Measurements from ENCODE around the gene CAMK2B. TPM values are rescaled to one million over a fixed set of nuclear protein-coding genes. Genes with fewer than 3 reads are reported as not detected.

The CAMK2B gene
- 1 to 10 TPM; 2.1 to 2.9 (median 2.3) TPM for polyA plus RNA-seq (ENCODE audit: insufficient read length in 4 of 4)

GRCh38 chr7:44325201-44325671 lies at the start of gene CAMK2B:
Gene CAMK2B (minus strand): TSS chr7:44325594. CDS start chr7:44325421, 173 bp downstream.
- DNase-seq (ENCODE audit: low read depth in 4 of 4, low spot score in 3 of 4): no peak

- DNase-seq (ENCODE audit: low read depth in 4 of 4, low spot score in 3 of 4): no peak
Measured at GRCh38 chr7:44374007-44374763, 48.8 kb upstream of the CAMK2B start.

- DNase-seq (ENCODE audit: low read depth in 4 of 4, low spot score in 3 of 4): no peak
Measured at GRCh38 chr7:44373418-44373740, 48.0 kb upstream of the CAMK2B start.

GRCh38 chr7:44372560-44373417 lies 47.4 kb upstream of the CAMK2B start:
- DNase-seq (ENCODE audit: low read depth in 4 of 4, low spot score in 3 of 4): no peak

GRCh38 chr7:44368885-44369284 lies 43.5 kb upstream of the CAMK2B start:
- no peak for DNase-seq (ENCODE audit: low read depth in 4 of 4, low spot score in 3 of 4)

GRCh38 chr7:44368455-44368854 lies 43.1 kb upstream of the CAMK2B start:
- no peak for DNase-seq (ENCODE audit: low read depth in 4 of 4, low spot score in 3 of 4)

GRCh38 chr7:44367475-44368043 lies 42.2 kb upstream of the CAMK2B start:
- DNase-seq (ENCODE audit: low read depth in 4 of 4, low spot score in 3 of 4): no peak

- no peak for DNase-seq (ENCODE audit: low read depth in 4 of 4, low spot score in 3 of 4)
Measured at GRCh38 chr7:44366986-44367385, 41.6 kb upstream of the CAMK2B start.

GRCh38 chr7:44353668-44354067 lies 28.3 kb upstream of the CAMK2B start:
- DNase-seq (ENCODE audit: low read depth in 4 of 4, low spot score in 3 of 4): no peak

- DNase-seq (ENCODE audit: low read depth in 4 of 4, low spot score in 3 of 4): no peak
Measured at GRCh38 chr7:44348851-44349781, 23.7 kb upstream of the CAMK2B start.

GRCh38 chr7:44348300-44348699 lies 22.9 kb upstream of the CAMK2B start:
- no peak for DNase-seq (ENCODE audit: low read depth in 4 of 4, low spot score in 3 of 4)

GRCh38 chr7:44347546-44348114 lies 22.2 kb upstream of the CAMK2B start:
- DNase-seq (ENCODE audit: low read depth in 4 of 4, low spot score in 3 of 4): no peak

- DNase-seq (ENCODE audit: low read depth in 4 of 4, low spot score in 3 of 4): no peak
Measured at GRCh38 chr7:44346063-44346462, 20.7 kb upstream of the CAMK2B start.

GRCh38 chr7:44341401-44341800 lies 16.0 kb upstream of the CAMK2B start:
- DNase-seq (ENCODE audit: low read depth in 4 of 4, low spot score in 3 of 4): no peak

- no peak for DNase-seq (ENCODE audit: low read depth in 4 of 4, low spot score in 3 of 4)
Measured at GRCh38 chr7:44338600-44338999, 13.2 kb upstream of the CAMK2B start.

- no peak for DNase-seq (ENCODE audit: low read depth in 4 of 4, low spot score in 3 of 4)
Measured at GRCh38 chr7:44336491-44336890, 11.1 kb upstream of the CAMK2B start.

GRCh38 chr7:44335184-44335583 lies 9.8 kb upstream of the CAMK2B start:
- DNase-seq (ENCODE audit: low read depth in 4 of 4, low spot score in 3 of 4): no peak

GRCh38 chr7:44334734-44335097 lies 9.3 kb upstream of the CAMK2B start:
- no peak for DNase-seq (ENCODE audit: low read depth in 4 of 4, low spot score in 3 of 4)

- no peak for DNase-seq (ENCODE audit: low read depth in 4 of 4, low spot score in 3 of 4)
Measured at GRCh38 chr7:44333911-44334733, 8.7 kb upstream of the CAMK2B start.

Measured in right renal pelvis (tissue), 4 donors.